Stimulated activated CD4-positive, alpha-beta T cell treated with anti-CD3 and anti-CD28 coated beads, Interleukin-4, amount 100 ng/mL, for 4 hours (primary cell): ENCODE data around the gene GNB1L.

Experiments
- DNase-seq, 2 experiments: peaks; one replicate each; pipeline ENCODE4 v3.0.0-alpha.2; 2020

GNB1L gene

GRCh38 chr22:19854778-19855503, at the start of gene GNB1L, which contains the start of gene RTL10:
GNB1L (minus strand) TSS chr22:19854874; CDS start chr22:19821355, 33,519 bp downstream.
RTL10 (minus strand) TSS chr22:19854874; CDS start chr22:19852261, 2,613 bp downstream.
- peak; percentile 95 to 97 for DNase-seq

DNA sequence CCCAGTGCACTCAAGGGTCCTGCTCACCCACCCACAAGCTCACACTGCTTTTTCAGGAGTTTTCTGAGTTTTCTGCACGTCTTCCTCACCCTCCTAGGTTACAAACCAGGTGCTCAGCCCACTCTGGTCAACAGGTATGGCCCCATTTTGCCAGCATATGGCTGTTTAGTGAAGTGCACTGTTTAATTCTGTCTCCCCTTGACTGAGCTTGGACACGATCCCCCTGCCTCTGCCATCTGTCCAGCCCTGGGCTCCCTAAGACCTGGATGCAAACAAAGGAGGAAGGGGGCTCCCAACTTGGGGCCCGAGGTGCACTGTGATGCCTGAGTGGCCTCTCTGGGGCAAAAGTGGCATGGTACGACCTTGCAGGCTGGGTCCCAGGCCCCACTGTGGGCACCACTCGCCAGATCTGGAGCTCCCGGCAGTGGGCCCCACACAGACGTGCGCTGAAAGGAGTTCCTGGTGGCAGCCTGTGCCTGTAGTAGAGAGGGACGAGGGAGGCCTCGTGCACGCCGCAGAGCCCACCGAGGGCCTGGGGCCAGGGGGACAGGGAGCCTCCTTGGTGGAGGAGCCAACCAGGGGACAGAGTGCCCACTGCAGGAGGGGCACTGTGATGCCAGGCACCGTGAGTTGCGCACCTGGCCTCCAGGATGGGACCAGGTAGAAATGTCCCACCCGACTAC, 49.6 kb upstream of the GNB1L start:
- no peak for DNase-seq

DNA sequence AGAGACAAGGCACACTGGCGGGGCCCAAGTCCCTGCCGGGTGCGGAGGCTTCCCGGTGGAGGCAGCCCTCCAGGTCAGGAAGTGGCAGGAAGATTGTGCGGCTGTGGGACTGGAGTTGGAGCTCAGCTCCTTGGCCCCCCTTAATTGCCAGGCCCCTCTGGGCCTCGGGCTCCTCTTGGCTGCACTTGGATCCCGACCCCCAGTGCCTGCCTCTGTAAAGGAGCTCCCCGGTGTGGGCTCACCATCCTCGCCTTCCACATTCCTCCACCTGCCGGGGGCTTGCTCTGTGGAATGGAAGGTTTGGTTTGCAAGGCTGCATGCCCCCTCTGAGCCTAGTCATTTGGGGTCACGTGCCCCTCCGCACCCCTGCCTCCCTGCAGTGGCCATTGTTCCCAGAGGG, 48.8 kb upstream of the GNB1L start:
- no peak for DNase-seq

- DNase-seq = no peak
These were observed 48.4 kb upstream of the GNB1L start for GRCh38 chr22:19903031-19903430.

GRCh38 chr22:19902245-19902715, 47.6 kb upstream of the GNB1L start:
- no peak for DNase-seq

- no peak for DNase-seq
These were observed 47.0 kb upstream of the GNB1L start for GRCh38 chr22:19901577-19902244.

DNA sequence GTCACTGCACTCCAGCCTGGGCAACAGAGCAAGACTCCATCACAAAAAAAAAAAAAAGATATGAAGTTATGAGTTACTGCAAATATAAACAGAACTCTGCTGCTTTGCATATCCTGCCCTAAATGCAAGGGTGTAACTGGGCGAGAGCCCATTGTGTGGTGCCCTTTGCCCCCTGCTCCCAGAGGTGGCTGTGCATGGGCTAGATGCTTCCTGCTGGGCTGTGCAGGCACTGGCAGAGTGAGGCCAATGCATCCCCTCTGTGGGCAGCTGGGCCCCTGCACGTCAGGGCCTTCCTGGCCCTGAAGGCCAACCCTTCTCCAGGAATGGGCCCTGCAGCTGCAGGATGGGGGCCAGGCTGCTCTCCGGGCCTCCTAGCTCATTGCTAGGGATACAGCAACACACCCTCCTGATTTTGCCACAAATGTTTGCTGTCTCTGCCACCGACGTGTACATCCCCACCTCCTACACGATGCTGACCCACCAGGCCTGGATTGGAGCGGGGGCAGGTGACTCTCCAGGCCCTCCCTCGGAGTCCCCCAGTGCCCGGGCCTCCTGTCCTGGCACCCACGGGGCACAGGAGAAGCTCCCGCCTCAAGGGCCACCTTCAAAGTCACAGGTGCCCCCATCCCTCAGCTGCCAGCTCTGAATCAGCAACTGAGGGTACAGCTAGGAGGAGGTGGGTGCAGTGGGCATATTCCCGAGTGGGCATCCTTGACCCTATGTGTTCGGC, 46.2 kb upstream of the GNB1L start:
- no peak for DNase-seq

GRCh38 chr22:19898831-19899567, 44.3 kb upstream of the GNB1L start:
- no peak for DNase-seq

DNA sequence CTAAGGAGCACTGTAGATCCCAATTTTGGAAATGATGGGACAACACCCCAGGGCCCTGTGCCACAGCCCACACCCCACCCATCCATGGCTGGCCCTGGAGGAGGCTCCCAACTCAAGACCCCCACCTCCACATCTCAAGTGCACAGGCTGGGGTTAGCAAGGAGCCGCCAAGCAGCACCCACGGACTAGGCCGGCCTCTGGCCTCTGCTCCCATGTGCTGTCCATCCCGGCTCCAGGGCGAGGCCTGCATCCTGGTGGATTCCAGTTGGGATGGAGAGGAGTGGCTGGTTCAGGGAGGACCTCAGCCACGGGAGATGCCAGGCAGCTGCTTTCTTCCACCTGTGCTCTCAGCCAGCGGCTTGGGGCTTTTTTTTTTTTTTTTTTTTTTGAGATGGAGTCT, 43.5 kb upstream of the GNB1L start:
- DNase-seq = no peak

DNA sequence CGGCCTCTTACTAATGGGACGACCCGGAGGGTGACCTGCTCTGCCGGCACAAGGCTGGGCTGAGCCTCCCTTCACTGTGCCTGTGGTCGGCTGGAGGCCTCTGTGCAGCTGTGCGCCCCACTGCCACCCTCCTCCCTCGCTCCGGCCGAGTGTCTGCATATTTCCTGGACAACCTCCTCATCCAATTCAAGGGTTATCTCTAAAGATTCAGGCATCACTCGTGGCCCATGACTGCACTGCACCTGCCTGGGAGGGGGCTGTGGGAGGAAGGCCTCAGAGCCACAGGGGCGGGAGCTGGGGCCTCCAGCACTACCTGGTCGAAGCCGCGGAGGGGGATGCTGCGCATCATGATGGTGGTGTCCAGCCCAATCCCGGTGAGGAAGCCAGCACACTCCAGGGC, 43.1 kb upstream of the GNB1L start:
- no peak for DNase-seq

- peak in 1 of 2 experiments; percentile 35 for DNase-seq
These were observed 42.1 kb upstream of the GNB1L start for GRCh38 chr22:19896665-19897355.

- DNase-seq = no peak
These were observed 40.6 kb upstream of the GNB1L start for GRCh38 chr22:19895160-19895849.

DNA sequence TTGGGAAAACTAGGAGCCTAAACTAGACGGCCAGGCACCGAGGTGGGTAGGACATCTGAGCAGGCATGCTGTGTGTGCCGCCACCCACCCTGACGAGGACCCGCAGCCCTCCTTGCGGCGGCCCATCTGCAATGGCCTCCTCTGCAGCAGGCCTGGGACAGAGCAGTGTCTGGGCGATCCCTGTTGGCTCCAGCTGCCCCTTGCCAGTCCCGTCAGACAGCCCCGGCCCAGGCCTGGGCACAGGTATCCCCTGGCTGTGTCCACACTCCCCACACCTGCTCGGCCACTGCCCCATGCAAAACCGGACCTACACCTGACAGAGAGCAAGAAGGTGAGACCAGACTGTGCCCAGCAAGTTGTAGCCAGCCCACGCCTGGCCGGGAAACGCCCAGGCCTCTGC, 38.7 kb upstream of the GNB1L start:
- DNase-seq = no peak

- DNase-seq = no peak
These were observed 38.3 kb upstream of the GNB1L start for GRCh38 chr22:19892925-19893324.

DNA sequence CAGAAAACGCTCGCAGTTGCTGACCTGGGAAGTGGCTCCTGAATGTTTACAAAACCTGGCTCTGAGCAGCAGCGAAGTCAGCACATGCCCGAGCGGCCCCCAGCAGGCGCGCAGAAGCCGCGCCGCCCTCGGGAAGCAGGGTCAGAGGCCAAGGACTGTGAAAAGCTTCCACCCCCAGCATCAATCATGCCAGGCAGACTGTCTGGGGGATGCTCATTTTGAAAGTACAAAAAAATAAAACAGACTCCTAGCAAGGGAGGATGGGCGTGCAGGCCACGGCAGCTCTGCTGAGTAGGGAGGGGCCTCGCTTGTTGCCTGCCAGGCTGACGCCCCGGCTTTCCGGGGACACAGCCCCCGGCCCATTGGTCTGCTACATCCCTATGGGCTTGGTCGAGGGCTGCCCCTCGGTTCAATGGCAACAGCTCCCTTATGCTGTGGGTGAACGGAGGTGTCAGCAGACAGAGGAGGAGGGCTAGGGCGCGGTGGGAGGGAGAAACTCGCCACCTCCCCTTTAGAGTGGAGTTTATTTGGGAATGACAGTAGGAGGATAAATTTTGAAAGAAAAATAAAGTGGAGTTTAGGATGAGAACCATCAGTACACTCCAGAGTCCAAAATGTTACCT, 37.7 kb upstream of the GNB1L start:
- DNase-seq = peak; percentile 58 to 63

- peak; percentile 74 to 91 for DNase-seq
These were observed 36.9 kb upstream of the GNB1L start for GRCh38 chr22:19891317-19892256.

- DNase-seq = no peak
These were observed 36.0 kb upstream of the GNB1L start for GRCh38 chr22:19890502-19891316.

GRCh38 chr22:19889951-19890350, 35.3 kb upstream of the GNB1L start:
- peak; percentile 50 to 51 for DNase-seq
